AG08395 (cell line): ENCODE data around the gene MAGOHB.
"Not testable (repeated sequence)": the region's sequence is repeated elsewhere in the genome, so short reads cannot be mapped to it uniquely, and the experiment has no call there.

Experiments used
- DNase-seq: peaks from one replicate; pipeline ENCODE4 v3.0.0; 2012; ENCODE audit warnings: mixed read lengths, low spot score

The MAGOHB gene

GRCh38 chr12:10612110-10612509 is 1.3 kb downstream of the MAGOHB start:
- no peak for DNase-seq

DNA sequence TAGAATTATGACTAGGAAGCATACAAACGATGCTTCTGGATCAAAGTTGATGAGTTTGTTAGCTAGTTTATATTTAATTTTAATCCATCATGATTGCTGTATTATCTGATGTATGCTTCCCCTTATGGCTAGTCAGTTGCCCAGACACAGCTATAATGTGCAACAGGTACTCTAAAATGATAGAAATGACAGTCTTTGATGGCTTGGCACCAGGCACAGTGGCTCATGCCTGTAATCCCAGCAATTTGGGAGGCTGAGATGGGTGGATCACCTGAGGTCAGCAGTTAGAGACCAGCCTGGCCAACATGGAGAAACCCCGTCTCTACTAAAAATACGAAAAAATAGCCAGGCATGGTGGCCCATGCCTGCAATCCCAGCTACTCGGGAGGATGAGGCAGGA is 2.2 kb downstream of the MAGOHB start:
- not testable (repeated sequence) for DNase-seq

GRCh38 chr12:10610188-10610587 is 3.2 kb downstream of the MAGOHB start:
- no peak for DNase-seq

DNA sequence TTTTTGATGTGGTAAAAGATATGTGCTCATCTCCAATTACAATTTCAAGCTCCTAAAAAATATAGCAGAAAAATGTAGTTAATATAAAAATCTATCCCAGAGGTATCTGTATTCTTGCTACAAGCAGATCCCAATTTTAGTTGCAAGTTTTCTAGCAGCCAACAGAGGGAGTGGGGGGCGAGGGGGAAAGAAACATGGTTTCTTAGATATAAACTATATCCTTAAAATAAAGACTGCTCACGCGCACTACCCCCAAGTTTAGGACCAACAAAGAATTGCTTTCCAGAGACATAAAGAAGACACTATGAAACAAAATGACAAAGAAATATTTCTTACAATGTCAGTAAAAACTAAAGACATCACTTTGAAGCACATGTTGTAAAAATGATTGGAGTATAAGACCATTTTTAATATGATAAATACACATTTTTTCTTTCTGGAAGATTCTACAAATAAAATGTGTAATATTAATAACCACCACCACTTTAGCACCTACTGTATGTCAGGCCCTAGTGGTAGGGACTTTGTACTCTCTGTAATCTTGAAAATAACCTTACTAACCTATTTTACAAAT is 5.4 kb downstream of the MAGOHB start:
- DNase-seq = peak; percentile 30

DNA sequence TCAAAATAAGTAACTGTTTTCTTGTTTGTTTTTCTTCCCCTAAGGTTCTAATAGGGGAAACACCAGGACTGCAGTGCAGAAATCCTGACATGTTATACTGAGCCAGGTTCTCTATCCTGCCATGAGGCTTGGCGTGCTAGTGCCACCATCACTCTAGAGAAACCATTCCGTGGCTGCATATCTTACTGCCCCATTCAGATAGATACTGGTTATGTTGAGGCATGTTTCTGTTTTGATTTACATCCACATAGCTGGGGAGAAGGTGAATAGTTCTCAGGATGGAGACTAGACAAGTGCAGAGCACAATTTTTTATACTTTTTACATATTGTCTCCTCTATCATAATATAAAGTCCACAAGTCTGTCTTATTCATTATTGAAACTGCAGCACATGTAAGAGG is 11.5 kb downstream of the MAGOHB start:
- no peak for DNase-seq

GRCh38 chr12:10600988-10601387 is 12.4 kb downstream of the MAGOHB start:
- DNase-seq = no peak

DNA sequence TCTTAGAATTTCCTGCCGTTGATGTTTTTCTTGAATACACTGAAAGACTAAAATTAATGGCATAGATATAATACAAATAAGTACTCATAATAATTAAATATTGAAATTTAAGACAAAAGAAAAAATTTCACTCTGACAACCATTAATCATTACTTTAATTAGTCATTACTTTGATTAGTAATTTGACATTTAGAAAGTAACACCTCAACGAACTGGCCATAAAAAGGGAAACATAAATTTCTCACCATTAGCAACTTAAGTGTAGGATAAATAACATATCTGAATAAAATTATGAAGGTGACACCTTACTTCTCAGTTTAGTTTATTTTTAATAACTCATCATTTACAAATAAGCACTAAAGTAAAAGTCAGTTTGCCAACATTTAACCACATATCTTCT is 17.5 kb downstream of the MAGOHB start:
- DNase-seq = no peak

GRCh38 chr12:10590966-10591365 is 22.4 kb downstream of the MAGOHB start:
- DNase-seq = no peak

- no peak for DNase-seq
Observed at GRCh38 chr12:10584415-10584814, 29.0 kb downstream of the MAGOHB start.

DNA sequence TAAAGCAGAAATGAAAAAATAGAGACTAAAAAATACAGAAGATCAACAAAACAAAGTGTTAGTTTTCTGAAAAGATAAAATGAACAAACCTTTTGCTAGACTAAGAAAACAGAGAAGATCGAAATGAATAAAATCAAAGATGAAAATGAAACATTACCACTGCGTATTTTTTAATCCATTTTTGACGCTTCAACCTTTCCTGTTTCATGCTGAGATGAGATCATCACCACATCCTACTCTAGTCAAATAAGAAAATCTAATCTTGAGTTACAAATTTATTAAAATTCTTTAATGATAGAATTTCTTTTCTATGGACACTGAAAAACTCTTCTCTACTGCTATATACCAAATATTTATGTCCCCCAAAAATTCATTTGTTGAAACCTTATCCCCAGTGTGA is 30.7 kb downstream of the MAGOHB start:
- DNase-seq = no peak

DNA sequence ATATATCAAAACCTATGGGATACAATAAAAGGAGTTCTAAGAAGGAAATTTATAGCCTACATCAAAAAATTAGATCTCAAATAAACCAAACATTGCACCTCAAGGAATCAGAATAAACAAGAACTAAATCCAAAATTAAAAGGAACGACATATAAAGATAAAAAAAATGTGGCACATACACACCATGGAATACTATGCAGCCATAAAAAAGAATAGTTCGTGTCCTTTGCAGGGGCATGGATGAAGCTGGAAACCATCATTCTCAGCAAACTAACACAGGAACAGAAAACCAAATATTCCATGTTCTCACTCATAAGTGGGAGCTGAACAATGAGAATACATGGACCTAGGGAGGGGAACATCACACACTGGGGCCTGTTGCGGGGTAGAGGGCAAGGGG is 31.3 kb downstream of the MAGOHB start:
- not testable (repeated sequence) for DNase-seq

- no peak for DNase-seq
Observed at GRCh38 chr12:10574307-10574706, 39.1 kb downstream of the MAGOHB start.

- peak; percentile 27 for DNase-seq
Observed at GRCh38 chr12:10572021-10572490, 41.4 kb downstream of the MAGOHB start.

GRCh38 chr12:10571141-10571540 is 42.3 kb downstream of the MAGOHB start:
- DNase-seq = no peak

- DNase-seq = no peak
Observed at GRCh38 chr12:10567813-10568212, 45.6 kb downstream of the MAGOHB start.

DNA sequence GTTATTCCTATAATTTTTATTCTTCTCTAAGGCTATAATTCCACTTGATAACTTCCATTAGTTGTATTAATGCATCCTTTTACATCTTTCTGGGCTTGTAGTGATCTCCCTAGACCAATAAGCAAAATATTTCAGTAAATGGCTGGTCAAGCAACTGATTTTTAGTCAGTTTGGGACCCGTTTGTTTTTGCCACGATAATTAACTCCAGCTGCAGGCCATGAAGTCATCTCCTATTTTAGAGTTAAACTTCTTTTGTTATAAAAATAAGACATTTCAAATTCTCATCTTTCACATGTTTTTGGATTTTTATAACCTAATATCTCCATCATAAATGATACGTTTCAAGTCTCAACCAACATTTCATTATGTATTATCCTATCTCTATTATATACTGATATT is 49.4 kb downstream of the MAGOHB start:
- DNase-seq = no peak

GRCh38 chr12:10563002-10563401 is 50.4 kb downstream of the MAGOHB start:
- DNase-seq = no peak

- DNase-seq = peak; percentile 37
Observed at GRCh38 chr12:10562306-10562933, 51.0 kb downstream of the MAGOHB start.

DNA sequence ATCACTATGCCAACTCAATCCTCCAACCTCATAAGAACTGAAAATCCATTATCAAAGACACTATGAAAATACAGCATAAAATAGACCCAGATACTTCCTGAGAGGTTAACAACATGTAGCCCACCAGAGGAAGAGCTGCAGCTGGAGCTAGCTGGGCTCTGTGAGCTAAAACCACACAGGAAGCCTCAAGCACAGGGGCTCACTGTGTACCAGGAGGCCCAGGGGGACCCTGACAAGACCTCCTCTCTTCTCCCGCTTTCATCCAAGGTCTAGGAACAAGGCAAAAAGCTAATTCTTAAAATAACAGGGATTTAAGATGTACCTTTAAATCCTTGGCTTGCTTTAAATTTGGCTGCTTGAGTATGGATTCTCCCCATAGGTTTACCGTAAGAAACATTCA is 54.2 kb downstream of the MAGOHB start:
- DNase-seq = no peak

- no peak for DNase-seq
Observed at GRCh38 chr12:10558789-10559188, 54.6 kb downstream of the MAGOHB start.

- no peak for DNase-seq
Observed at GRCh38 chr12:10558301-10558700, 55.1 kb downstream of the MAGOHB start.

GRCh38 chr12:10557766-10558165 is 55.6 kb downstream of the MAGOHB start:
- DNase-seq = no peak

DNA sequence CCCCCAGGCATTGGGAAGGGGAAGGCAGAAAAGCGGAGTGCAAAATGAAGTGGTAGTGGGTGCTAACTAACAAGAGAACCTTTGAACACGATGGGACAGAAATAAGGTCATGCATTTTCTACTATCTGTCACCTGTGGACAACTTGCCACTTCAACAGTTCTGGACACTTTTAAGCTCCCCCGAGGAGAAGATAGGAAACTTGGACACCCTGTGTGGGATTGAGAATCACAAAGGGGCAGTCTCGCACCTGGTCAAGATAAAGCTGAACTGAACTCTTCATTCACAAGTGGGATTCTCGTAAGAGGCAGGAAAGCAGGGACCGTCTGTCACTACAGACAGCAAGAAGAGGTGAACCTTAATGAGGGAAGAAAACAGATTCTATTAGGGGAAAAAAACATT is 56.1 kb downstream of the MAGOHB start:
- no peak for DNase-seq
